ENCODE measurements around the gene TMEM120A. TPM values are rescaled to one million over a fixed set of nuclear protein-coding genes. Genes with fewer than 3 reads are reported as not detected.

The TMEM120A gene
- total RNA-seq, 4 donors from 2014 or later = 21.0 to 34.0 (median 22.4) TPM

DNA sequence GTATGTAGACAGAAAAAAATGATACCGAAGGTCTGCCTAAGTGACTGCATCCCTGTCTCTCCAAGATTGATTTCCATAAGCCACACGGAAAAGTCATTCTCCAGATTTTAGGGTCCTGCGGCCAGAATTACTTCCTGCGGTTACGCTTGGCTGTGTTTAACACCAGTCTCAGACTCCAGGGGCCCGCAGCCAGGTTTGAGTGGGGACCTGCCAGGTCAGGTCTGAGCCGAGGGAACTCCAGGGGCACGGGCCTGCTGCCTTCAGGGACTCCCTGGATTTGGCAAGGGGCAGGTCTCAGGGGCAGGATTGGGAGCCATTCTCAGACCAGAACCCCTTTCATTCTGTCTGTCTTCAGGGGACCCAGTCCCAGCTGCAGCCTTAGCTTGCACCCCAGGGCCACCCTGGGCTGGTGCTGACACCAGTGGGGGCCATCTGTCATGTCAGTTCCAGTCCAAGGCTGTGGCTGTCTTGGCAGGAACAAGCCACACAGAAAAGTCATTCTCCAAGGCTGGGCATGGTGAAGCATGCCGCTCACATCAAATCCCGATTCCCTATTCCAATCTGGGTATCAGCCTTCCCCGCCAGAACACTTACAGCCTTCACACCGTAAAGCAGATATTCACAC lies 39.0 kb downstream of the TMEM120A start:
- DNase-seq (ENCODE audit: low spot score in 2 of 2) = no peak
- H3K27ac ChIP-seq = no peak overlapping the region
- no peak overlapping the region for H3K4me3 ChIP-seq
- H3K4me1 ChIP-seq = peaks cover 6% of the 10 kb centered on the region
- peaks cover 46% of the 10 kb centered on the region for H3K36me3 ChIP-seq
- H3K9me3 ChIP-seq = no peaks in the 10 kb centered on the region
- TF ChIP-seq EP300 (IDR thresholded peaks at IDR 0.05) = no peak
- TF ChIP-seq POLR2AphosphoS5 (IDR thresholded peaks at IDR 0.05) = no peak
- TF ChIP-seq POLR2A (IDR thresholded peaks at IDR 0.05) = no peak
- no peak for TF ChIP-seq CTCF (IDR thresholded peaks at IDR 0.05)
- WGBS = 94% methylated on average over 10 of the region's 12 CpGs
- H3K27me3 ChIP-seq = no peaks in the 10 kb centered on the region

- Histone ChIP-seq H3K36me3 (peaks cover 42% of the 10 kb centered on the region), H3K9me3 (no peaks in the 10 kb centered on the region), H3K27me3 (no peaks in the 10 kb centered on the region), H3K27ac (no peak overlapping the region), H3K4me1 (peaks cover 6% of the 10 kb centered on the region), H3K4me3 (no peak overlapping the region)
- WGBS = 85% methylated on average over 11 of the region's 11 CpGs
- DNase-seq (ENCODE audit: low spot score in 2 of 2) = no peak
- TF ChIP-seq CTCF (IDR thresholded peaks at IDR 0.05) (no peak), EP300 (IDR thresholded peaks at IDR 0.05) (no peak), POLR2A (IDR thresholded peaks at IDR 0.05) (no peak), POLR2AphosphoS5 (IDR thresholded peaks at IDR 0.05) (no peak)
These were observed 40.5 kb downstream of the TMEM120A start for GRCh38 chr7:75953931-75954330.

DNA sequence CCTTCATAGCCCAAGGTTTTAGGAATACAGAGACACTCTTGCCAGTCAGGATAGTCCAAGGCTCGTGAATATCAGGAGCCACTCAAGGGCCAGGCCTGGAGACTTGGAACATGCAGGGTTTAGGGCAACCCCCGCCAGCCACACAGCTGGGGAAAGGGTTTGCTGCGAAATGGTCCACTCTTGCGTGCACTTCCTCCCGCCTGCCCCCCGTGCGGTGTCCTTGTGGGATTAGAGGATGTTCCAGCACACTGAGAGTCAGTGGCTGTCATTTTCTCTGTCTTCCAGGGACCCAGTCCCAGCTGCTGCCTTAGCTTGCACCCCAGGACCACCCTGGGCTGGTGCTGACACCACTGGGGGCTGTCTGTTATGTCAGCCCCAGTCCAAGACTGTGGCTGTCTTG lies 41.0 kb downstream of the TMEM120A start:
- H3K9me3 ChIP-seq = no peaks in the 10 kb centered on the region
- DNase-seq (ENCODE audit: low spot score in 2 of 2) = no peak
- TF ChIP-seq POLR2AphosphoS5 (IDR thresholded peaks at IDR 0.05) (no peak), CTCF (IDR thresholded peaks at IDR 0.05) (no peak), EP300 (IDR thresholded peaks at IDR 0.05) (no peak), POLR2A (IDR thresholded peaks at IDR 0.05) (no peak)
- no peak overlapping the region for H3K27ac ChIP-seq
- H3K36me3 ChIP-seq = peaks cover 38% of the 10 kb centered on the region
- no peak overlapping the region for H3K4me3 ChIP-seq
- no peaks in the 10 kb centered on the region for H3K27me3 ChIP-seq
- peaks cover 6% of the 10 kb centered on the region for H3K4me1 ChIP-seq
- 93% methylated on average over 3 of the region's 7 CpGs for WGBS

DNA sequence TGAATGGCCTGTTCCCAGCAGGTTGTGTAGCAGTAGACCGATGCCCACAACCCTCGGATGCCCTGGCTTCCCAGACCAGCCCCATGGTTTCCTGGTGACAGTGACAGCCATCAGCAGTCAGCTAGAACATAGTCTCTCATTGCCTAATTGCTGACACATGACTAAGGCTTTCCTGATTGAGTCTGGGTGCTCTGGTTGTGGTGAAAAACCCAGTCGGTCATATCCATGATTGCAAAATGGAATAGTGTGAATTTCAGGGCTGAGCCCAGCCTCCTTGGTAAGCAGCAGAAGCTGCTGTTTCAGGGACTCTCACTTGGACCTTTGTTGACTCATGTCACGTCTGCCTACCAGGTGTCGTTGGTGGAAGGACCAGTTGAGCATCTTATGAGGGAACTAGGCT lies 42.9 kb downstream of the TMEM120A start:
- peaks cover 8% of the 10 kb centered on the region for H3K4me1 ChIP-seq

DNA sequence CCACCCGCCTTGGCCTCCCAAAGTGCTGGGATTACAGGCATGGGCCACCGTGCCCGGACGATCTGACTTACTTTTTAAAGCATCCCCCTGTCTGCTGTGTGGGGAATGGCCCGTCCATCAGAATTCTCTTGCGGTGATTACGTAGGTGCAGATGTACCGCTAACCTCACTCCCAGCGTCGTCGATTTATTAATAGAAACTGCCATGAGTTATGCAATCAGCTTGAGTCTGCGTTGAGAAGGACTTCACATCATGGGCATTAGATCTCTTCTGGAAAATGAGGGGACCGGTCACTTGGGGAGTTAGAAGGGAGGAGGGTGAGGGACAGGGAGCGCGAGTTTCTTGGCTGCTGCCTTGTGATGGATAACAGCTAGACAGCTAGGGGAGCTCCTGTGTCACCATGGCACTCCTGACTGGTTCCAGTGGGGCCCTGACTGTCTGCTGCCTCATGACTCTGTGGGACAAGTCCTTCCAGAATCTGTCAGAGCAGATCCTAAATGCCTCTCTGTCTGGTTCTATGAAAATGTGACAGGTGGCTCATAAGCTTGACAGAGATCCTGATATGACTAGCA lies 44.2 kb downstream of the TMEM120A start:
- WGBS = 92% methylated on average over 15 of the region's 15 CpGs
- no peak for TF ChIP-seq POLR2A (IDR thresholded peaks at IDR 0.05)
- no peaks in the 10 kb centered on the region for H3K9me3 ChIP-seq
- peaks cover 16% of the 10 kb centered on the region for H3K36me3 ChIP-seq
- H3K4me3 ChIP-seq = no peak overlapping the region
- no peak overlapping the region for H3K27ac ChIP-seq
- H3K4me1 ChIP-seq = peaks cover 21% of the 10 kb centered on the region
- no peak for DNase-seq (ENCODE audit: low spot score in 2 of 2)
- H3K27me3 ChIP-seq = no peaks in the 10 kb centered on the region

More for the DNA sequence above, 42.9 kb downstream of the TMEM120A start:
- no peak for DNase-seq (ENCODE audit: low spot score in 2 of 2)
- Histone ChIP-seq H3K9me3 (no peaks in the 10 kb centered on the region), H3K27ac (no peak overlapping the region), H3K27me3 (no peaks in the 10 kb centered on the region), H3K36me3 (peaks cover 28% of the 10 kb centered on the region), H3K4me3 (no peak overlapping the region)
- peak in 1 of 3 donors; percentile 84 for TF ChIP-seq POLR2AphosphoS5 (IDR thresholded peaks at IDR 0.05)
- TF ChIP-seq POLR2A (IDR thresholded peaks at IDR 0.05) = no peak
- 50% methylated on average over 5 of the region's 5 CpGs for WGBS

- no peak overlapping the region for H3K27ac ChIP-seq
- DNase-seq (ENCODE audit: low spot score in 2 of 2) = no peak
These were observed 46.2 kb downstream of the TMEM120A start for GRCh38 chr7:75948179-75948578.

More at GRCh38 chr7:75948179-75948578, 46.2 kb downstream of the TMEM120A start:
- no peak for TF ChIP-seq POLR2A (IDR thresholded peaks at IDR 0.05)
- no peak for TF ChIP-seq EP300 (IDR thresholded peaks at IDR 0.05)
- TF ChIP-seq CTCF (IDR thresholded peaks at IDR 0.05) = no peak
- no peak for TF ChIP-seq POLR2AphosphoS5 (IDR thresholded peaks at IDR 0.05)
- H3K27me3 ChIP-seq = no peaks in the 10 kb centered on the region
- 63% methylated on average over 9 of the region's 9 CpGs for WGBS
- no peak overlapping the region for H3K4me3 ChIP-seq
- no peaks in the 10 kb centered on the region for H3K36me3 ChIP-seq
- peaks cover 23% of the 10 kb centered on the region for H3K4me1 ChIP-seq
- H3K9me3 ChIP-seq = no peaks in the 10 kb centered on the region
